PFSK-1 (cell line): ENCODE data around the gene TMEM125.

ENCODE experiments used
- FOXP2 ChIP-seq: optimal IDR thresholded peaks from 2 replicates; pipeline ENCODE3; 2011; ENCODE audit warnings: borderline replicate concordance, control low read depth, inconsistent platforms; ENCODE audit not compliant: insufficient read depth; ENCODE audit errors: extremely low read length, extremely low read depth
- POLR2AphosphoS5 ChIP-seq: IDR thresholded peaks from 2 replicates; pipeline ENCODE4 v1.6.1; 2012; ENCODE audit warnings: low read depth, mild to moderate bottlenecking, control low read depth, low read length, moderate library complexity
- SIN3A ChIP-seq: IDR thresholded peaks from 2 replicates; pipeline ENCODE4 v1.6.1; 2012; ENCODE audit warnings: mild to moderate bottlenecking, low read length, moderate library complexity, borderline replicate concordance; ENCODE audit not compliant: insufficient read depth
- TAF1 ChIP-seq: IDR thresholded peaks from 2 replicates; pipeline ENCODE4 v1.6.1; 2012; ENCODE audit warnings: low read length, control low read depth, borderline replicate concordance; ENCODE audit not compliant: insufficient read depth
- TF ChIP-seq, protein P1 (sequence below), 2 experiments: IDR thresholded peaks; 2 replicates each; pipeline versions ENCODE4 v1.6.1 to v1.8.0; 2011 to 2012; ENCODE audit warnings: low read depth in 2 of 2, low read length in 2 of 2, control low read depth in 1 of 2, inconsistent platforms in 1 of 2, mild to moderate bottlenecking in 1 of 2, moderate library complexity in 1 of 2; ENCODE audit not compliant: insufficient read depth in 1 of 2

TMEM125 gene

DNA sequence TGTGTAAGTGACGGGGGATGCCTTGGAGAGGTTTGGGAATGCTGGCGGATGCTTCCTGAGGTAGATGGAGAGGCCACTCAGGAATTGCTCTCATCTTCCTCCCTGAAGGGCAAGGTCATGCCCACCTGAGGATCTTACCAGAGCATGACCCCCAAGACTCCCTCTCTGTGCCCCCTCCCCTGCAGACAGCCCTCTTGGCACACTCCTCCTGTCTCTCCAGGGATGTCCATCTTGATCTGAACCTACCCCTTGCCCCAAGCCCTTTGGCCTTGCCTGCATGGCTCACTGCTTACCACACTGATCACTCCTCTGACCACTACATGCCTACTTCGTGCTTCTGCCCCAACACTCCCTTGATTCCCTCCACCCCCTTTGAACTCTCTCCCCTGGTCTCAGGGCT, 50.0 kb downstream of the TMEM125 start:
- TF ChIP-seq TAF1, result no peak
- TF ChIP-seq FOXP2, result no peak
- TF ChIP-seq, protein P1, sequence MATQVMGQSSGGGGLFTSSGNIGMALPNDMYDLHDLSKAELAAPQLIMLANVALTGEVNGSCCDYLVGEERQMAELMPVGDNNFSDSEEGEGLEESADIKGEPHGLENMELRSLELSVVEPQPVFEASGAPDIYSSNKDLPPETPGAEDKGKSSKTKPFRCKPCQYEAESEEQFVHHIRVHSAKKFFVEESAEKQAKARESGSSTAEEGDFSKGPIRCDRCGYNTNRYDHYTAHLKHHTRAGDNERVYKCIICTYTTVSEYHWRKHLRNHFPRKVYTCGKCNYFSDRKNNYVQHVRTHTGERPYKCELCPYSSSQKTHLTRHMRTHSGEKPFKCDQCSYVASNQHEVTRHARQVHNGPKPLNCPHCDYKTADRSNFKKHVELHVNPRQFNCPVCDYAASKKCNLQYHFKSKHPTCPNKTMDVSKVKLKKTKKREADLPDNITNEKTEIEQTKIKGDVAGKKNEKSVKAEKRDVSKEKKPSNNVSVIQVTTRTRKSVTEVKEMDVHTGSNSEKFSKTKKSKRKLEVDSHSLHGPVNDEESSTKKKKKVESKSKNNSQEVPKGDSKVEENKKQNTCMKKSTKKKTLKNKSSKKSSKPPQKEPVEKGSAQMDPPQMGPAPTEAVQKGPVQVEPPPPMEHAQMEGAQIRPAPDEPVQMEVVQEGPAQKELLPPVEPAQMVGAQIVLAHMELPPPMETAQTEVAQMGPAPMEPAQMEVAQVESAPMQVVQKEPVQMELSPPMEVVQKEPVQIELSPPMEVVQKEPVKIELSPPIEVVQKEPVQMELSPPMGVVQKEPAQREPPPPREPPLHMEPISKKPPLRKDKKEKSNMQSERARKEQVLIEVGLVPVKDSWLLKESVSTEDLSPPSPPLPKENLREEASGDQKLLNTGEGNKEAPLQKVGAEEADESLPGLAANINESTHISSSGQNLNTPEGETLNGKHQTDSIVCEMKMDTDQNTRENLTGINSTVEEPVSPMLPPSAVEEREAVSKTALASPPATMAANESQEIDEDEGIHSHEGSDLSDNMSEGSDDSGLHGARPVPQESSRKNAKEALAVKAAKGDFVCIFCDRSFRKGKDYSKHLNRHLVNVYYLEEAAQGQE (IDR thresholded peaks at IDR 0.05; ENCODE audit: insufficient read depth in 1 of 2, low read depth in 2 of 2, low read length in 2 of 2), result no peak
- no peak for TF ChIP-seq SIN3A
- no peak for TF ChIP-seq POLR2AphosphoS5

DNA sequence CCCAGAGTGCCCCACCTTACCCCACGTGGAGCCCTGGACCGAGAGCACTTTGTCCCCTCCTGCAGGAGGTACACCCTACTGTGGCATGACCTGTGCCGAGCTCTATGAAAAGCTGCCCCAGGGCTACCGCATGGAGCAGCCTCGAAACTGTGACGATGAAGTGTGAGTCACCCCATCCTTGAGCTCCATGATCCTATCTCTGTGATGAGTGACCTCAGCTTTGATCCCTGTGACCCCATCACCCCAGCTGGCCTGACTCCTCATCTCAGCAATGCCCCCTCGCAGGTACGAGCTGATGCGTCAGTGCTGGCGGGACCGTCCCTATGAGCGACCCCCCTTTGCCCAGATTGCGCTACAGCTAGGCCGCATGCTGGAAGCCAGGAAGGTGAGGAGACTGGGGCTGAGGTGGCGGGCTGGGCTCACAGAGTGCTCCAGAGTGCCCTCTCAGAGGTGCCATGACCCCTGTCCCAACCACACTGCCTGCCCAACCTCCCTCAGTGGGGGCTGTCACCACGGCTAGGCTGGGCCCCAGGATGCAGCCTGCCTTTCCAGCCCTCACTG, 51.6 kb downstream of the TMEM125 start:
- TF ChIP-seq, protein P1 (IDR thresholded peaks at IDR 0.05; ENCODE audit: insufficient read depth in 1 of 2, low read depth in 2 of 2, low read length in 2 of 2), result no peak
- TF ChIP-seq SIN3A (no peak), FOXP2 (no peak), POLR2AphosphoS5 (no peak), TAF1 (no peak)

DNA sequence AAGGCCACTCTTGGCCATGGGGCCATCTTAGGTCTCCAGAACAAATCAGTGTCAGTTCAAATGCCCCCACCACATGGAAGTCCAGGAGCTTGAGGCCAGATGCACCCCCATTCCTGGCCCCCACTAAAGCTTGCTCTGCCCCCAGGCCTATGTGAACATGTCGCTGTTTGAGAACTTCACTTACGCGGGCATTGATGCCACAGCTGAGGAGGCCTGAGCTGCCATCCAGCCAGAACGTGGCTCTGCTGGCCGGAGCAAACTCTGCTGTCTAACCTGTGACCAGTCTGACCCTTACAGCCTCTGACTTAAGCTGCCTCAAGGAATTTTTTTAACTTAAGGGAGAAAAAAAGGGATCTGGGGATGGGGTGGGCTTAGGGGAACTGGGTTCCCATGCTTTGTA, 52.7 kb downstream of the TMEM125 start:
- TF ChIP-seq, protein P1 (IDR thresholded peaks at IDR 0.05; ENCODE audit: insufficient read depth in 1 of 2, low read depth in 2 of 2, low read length in 2 of 2), result no peak
- TF ChIP-seq POLR2AphosphoS5 (no peak), SIN3A (no peak), FOXP2 (no peak), TAF1 (no peak)
